22Rv1 (cell line): ENCODE measurements around the gene DHX32.

Experiments
- ZFX ChIP-seq: fragments of 450-650 bp; IDR thresholded peaks from 2 replicates; pipeline ENCODE4 v1.6.1; 2017; ENCODE audit warnings: antibody characterized with exemption, borderline replicate concordance
- TF ChIP-seq, protein P1 (sequence below): fragments of 450-650 bp; IDR thresholded peaks from 2 replicates; pipeline ENCODE4 v1.5.1; 2017; ENCODE audit warnings: mild to moderate bottlenecking

DNA sequence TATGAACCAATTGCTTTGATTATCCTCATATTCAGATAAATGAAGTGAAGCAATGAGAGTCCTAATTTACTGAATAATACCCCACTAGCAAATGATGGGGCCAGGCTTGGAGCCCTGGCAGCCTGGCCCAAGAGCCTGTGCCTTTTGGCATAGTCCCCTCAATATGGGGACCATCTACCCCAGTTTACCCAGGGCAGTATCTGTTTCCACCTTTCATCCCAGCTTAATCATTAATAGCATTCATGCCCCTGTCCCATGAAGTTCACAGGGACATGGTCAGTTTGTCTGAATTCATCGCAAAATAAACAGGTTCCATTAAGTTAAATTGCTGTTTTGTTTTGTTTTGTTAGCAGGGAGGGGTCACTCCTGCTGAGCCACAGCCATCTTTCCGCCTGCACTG lies 32.2 kb downstream of the DHX32 start:
- TF ChIP-seq, protein P1, sequence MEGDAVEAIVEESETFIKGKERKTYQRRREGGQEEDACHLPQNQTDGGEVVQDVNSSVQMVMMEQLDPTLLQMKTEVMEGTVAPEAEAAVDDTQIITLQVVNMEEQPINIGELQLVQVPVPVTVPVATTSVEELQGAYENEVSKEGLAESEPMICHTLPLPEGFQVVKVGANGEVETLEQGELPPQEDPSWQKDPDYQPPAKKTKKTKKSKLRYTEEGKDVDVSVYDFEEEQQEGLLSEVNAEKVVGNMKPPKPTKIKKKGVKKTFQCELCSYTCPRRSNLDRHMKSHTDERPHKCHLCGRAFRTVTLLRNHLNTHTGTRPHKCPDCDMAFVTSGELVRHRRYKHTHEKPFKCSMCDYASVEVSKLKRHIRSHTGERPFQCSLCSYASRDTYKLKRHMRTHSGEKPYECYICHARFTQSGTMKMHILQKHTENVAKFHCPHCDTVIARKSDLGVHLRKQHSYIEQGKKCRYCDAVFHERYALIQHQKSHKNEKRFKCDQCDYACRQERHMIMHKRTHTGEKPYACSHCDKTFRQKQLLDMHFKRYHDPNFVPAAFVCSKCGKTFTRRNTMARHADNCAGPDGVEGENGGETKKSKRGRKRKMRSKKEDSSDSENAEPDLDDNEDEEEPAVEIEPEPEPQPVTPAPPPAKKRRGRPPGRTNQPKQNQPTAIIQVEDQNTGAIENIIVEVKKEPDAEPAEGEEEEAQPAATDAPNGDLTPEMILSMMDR, result no peak
- no peak for TF ChIP-seq ZFX
